ENCODE measurements around the gene TLR2. TPM values are rescaled to one million over a fixed set of nuclear protein-coding genes. Genes with fewer than 3 reads are reported as not detected.
A peak's percentile ranks its signal among the peaks of the same experiment; 100 is the strongest.

TLR2 gene
- total and polyA plus RNA-seq, 2 experiments from 2014 or later, result 0.63 to 1.2 TPM

GRCh38 chr4:153655928-153656327 lies 28.2 kb upstream of the TLR2 start:
- Histone ChIP-seq H3F3A (replicated peaks; ENCODE audit: low read depth) (no peaks in the 10 kb centered on the region), H4K20me1 (replicated peaks; ENCODE audit: insufficient read depth) (no peaks in the 10 kb centered on the region), H3K27me3 (ENCODE audit: insufficient read depth) (no peaks in the 10 kb centered on the region), H3K79me2 (replicated peaks; ENCODE audit: insufficient read depth) (no peaks in the 10 kb centered on the region), H3K4me1 (ENCODE audit: insufficient read depth) (peaks cover 12% of the 10 kb centered on the region; the same call in 1 of the 2 replicates), H3K9me2 (ENCODE audit: insufficient read depth) (0 out of 2 replicates have a peak, but pooled peaks cover 5% of the 10 kb centered on the region), H3K36me3 (ENCODE audit: insufficient read depth) (no peaks in the 10 kb centered on the region), H3K4me3 (no peak overlapping the region), H3K27ac (ENCODE audit: low read depth) (no peak overlapping the region), H2AFZ (peak overlapping the region; percentile 28; the same call in 1 of the 2 replicates), H3K4me2 (no peak overlapping the region)
- H3K4me3 Mint-ChIP-seq, result no peak overlapping the region
- H3K4me1 Mint-ChIP-seq, result peaks cover 9% of the 10 kb centered on the region
- no peak for ATAC-seq
- DNase-seq (ENCODE audit: low spot score), result no peak
- TF ChIP-seq CREB1 (CRISPR knock-in tag; IDR thresholded peaks at IDR 0.05; ENCODE audit: low read depth), result no peak
- TF ChIP-seq ZNF462 (CRISPR knock-in tag; IDR thresholded peaks at IDR 0.05), result no peak
- no peak for TF ChIP-seq POLR2AphosphoS5 (IDR thresholded peaks at IDR 0.05; ENCODE audit: low read depth)
- TF ChIP-seq ZNF331 (CRISPR knock-in tag; IDR thresholded peaks at IDR 0.05; ENCODE audit: low read depth), result no peak
- TF ChIP-seq, protein P1, sequence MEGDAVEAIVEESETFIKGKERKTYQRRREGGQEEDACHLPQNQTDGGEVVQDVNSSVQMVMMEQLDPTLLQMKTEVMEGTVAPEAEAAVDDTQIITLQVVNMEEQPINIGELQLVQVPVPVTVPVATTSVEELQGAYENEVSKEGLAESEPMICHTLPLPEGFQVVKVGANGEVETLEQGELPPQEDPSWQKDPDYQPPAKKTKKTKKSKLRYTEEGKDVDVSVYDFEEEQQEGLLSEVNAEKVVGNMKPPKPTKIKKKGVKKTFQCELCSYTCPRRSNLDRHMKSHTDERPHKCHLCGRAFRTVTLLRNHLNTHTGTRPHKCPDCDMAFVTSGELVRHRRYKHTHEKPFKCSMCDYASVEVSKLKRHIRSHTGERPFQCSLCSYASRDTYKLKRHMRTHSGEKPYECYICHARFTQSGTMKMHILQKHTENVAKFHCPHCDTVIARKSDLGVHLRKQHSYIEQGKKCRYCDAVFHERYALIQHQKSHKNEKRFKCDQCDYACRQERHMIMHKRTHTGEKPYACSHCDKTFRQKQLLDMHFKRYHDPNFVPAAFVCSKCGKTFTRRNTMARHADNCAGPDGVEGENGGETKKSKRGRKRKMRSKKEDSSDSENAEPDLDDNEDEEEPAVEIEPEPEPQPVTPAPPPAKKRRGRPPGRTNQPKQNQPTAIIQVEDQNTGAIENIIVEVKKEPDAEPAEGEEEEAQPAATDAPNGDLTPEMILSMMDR (conservative IDR thresholded peaks at IDR 0.05; ENCODE audit: low read depth in 2 of 2), result no peak
- H3K36me3 Mint-ChIP-seq (ENCODE audit: low read depth), result no peaks in the 10 kb centered on the region
- no peaks in the 10 kb centered on the region for H3K9me3 Mint-ChIP-seq
- H3K27me3 Mint-ChIP-seq (ENCODE audit: insufficient read depth, low read depth, poor library complexity), result peaks cover 7% of the 10 kb centered on the region
- no peak overlapping the region for H3K27ac Mint-ChIP-seq

All from GM23338 (cell line).